HG02943 (cell line): ENCODE data around the gene IFITM5.

Experiments used
- ATAC-seq: cut with Tn5 transposase; IDR thresholded peaks from one replicate; pipeline ENCODE4 v1.9.1; 2021; ENCODE audit warnings: mild to moderate bottlenecking, low read depth, moderate library complexity; ENCODE audit not compliant: unreplicated experiment

Gene IFITM5

DNA sequence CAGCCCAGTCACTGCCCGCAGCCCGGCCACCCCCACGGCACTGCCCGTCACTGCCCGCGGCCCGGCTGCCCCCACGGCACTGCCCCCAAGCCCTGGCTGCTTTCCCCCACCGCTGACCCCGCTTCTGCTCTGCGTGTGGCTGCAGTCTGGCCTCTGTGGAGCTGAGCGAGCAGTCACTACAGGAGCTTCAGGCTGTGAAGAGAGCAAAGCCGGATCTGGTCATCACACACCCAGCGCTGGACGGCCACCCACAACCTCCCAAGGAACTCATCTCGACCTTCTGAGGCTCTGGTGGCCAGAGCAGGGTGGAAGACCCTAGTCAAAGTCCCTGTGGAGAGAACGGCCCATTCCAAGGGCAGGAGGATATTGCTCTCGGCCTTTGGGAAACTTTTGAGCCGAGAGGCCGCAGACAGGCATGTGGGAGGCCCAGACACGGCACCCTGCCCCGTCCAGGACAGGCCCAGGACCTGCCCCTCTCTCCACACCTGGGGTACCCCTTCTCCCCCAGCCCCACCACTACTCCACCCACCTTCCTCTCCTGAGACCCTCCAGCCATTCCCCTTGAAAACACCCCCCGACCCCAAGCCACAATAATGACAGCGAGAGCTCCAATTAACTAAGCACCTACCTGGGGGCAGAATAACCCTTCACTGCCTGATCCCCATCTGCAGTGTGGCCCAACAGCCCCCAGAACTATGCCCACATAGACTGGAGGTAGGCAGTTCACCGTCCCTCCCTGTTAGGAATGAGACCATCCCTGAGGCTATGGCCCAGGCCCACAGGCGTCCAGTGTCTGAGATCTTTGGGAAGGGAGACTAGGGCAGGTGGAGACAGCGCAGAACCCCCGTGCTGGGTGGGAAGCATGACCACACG lies 14.1 kb downstream of the IFITM5 start:
- ATAC-seq, result no peak

GRCh38 chr11:284105-285020 lies 15.0 kb downstream of the IFITM5 start:
- ATAC-seq, result no peak

GRCh38 chr11:283405-284104 lies 15.8 kb downstream of the IFITM5 start:
- no peak for ATAC-seq

DNA sequence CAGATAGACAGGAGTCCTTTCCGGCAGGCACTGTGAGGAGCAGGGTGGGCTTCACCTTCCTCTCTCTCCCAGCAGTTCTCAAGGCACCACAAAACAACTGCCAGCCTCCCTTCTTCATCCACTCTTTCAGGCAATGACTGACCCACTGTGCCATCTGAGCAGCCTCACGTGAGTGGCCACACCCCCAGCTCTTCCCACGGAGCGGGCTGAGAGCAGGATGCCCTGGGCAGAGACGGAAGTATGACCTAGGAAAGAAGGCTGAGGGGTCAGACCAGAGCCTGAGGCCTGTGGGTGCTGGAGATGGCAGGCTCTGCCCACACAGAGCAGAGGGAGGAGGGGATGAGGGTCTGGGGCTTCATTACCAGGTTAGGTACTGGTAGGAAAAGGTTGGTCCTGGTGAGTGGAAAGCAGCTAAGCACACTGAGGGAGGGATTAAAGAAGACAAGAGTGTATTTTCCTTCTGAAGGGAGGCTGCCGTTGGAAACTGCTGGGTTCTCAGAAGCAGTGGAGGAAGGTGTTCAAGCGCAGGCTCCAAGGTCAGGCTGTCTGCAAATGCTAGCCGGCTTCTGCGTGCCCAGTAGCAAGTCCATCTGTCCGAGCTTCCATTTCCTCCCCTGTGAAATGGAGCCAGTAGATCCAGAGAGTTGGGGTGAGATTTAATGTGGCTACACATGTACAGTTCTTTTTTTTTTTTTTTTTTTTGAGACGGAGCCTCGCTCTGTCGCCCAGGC lies 16.5 kb downstream of the IFITM5 start:
- no peak for ATAC-seq

- ATAC-seq, result no peak
Observed at GRCh38 chr11:282171-282570, 17.2 kb downstream of the IFITM5 start.

GRCh38 chr11:281486-282161 lies 17.7 kb downstream of the IFITM5 start:
- ATAC-seq, result no peak

DNA sequence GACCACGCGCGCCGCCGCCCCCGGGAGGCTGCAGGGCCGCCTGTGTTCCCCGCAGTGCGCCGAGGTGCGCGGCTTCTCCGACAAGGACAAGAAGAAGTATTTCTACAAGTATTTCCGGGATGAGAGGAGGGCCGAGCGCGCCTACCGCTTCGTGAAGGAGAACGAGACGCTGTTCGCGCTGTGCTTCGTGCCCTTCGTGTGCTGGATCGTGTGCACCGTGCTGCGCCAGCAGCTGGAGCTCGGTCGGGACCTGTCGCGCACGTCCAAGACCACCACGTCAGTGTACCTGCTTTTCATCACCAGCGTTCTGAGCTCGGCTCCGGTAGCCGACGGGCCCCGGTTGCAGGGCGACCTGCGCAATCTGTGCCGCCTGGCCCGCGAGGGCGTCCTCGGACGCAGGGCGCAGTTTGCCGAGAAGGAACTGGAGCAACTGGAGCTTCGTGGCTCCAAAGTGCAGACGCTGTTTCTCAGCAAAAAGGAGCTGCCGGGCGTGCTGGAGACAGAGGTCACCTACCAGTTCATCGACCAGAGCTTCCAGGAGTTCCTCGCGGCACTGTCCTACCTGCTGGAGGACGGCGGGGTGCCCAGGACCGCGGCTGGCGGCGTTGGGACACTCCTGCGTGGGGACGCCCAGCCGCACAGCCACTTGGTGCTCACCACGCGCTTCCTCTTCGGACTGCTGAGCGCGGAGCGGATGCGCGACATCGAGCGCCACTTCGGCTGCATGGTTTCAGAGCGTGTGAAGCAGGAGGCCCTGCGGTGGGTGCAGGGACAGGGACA lies 18.4 kb downstream of the IFITM5 start:
- ATAC-seq, result no peak

- ATAC-seq, result no peak
Observed at GRCh38 chr11:279966-280705, 19.2 kb downstream of the IFITM5 start.

GRCh38 chr11:279040-279965 lies 20.0 kb downstream of the IFITM5 start:
- ATAC-seq, result no peak

DNA sequence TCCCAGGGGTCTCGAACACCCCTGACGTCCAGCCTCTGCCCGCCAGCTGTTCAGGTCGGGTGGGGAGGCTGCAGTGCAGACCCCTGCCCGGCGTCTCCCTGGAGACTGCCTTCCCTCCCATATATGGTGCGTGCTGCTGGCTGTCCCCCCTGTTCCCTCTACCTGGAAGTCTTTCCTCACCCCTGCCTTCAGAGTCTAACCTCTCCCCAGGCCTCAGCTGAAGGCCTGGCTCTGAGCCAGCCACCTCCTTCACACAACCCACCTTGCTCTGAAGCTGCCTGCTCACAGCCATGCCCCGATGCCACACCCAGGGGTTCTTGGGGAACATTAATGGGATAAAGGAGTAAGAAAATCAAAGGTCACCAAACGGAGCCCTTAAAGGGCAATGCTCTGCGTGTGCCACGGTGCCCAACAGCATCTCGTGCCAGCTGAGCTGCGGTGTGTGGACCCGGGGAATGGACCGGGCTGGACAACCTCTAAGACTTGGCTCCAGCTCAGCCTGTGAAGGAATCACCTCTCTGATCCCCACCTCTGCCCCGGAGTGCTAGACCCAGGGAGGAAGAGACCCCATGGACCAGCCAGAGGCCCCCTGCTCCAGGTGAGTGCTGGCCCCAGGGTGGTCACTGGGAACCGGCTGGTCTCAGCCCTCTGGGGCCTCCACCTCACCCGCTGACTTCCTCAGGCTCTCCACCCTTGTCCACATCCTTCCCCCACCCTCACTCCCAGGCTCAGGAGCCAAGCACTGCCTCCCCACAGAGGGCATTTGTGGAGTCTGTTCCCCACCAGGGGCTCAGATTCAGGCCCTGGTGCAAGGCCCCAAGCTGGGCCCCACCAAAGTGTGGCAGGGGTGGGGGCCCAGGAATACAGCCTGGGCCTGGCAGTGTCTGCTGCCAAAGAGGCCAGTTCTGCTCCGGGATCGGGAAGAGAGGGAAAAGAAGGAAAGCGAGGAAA lies 21.1 kb downstream of the IFITM5 start, which contains the start of gene NLRP6:
Gene NLRP6 (plus strand): TSS at position 407 of the 951 bp plus-strand sequence. CDS start 163 bp downstream, at position 570.
- no peak for ATAC-seq

DNA sequence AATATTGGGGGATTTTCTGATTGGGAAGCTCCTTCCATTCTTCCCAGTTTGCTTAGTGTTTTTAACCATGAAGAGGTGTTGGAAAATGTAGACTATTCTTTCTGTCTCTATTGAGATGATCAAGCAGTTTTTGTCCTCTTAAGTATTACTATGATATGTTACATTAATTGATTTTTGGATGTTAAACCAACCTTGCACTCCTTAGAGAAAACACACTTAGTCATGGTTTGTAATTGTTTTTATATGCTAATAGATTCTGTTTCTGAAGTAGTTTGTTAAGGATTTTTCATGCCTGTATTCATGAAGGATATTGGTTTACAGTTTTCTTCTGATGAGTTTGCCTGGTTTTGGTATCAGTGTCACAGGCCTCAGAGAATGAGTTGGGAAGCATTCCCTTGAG lies 23.1 kb downstream of the IFITM5 start:
- ATAC-seq, result no peak

DNA sequence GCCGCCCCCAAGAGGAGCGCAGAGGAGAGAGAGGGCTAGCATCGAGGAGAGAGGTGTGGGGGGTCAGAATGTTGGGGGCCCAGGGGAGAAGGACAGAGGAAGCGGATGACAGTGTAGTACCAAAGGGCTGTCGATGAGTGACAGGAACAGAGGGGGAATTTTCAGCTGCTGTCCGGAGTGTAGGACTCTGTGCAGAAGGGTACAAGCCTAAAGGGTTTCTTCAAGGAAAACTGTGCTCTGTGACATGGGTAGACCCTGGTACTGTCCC lies 26.5 kb downstream of the IFITM5 start:
- no peak for ATAC-seq

- ATAC-seq, result no peak
Observed at GRCh38 chr11:272195-272930, 27.0 kb downstream of the IFITM5 start.

GRCh38 chr11:271319-271715 lies 28.0 kb downstream of the IFITM5 start:
- no peak for ATAC-seq
